Glutamatergic neuron (in vitro differentiated cells): ENCODE results near the gene GRM1. TPM values are rescaled to one million over a fixed set of nuclear protein-coding genes. Genes with fewer than 3 reads are reported as not detected.

Source experiments
- DNase-seq: peaks from one replicate; pipeline ENCODE4 v3.0.0; 2022
- H3K27ac Mint-ChIP-seq: one replicate; pipeline ENCODE4 v1.8.0; 2020; ENCODE audit warnings: mild to moderate bottlenecking, mixed read lengths, inconsistent platforms; ENCODE audit not compliant: unreplicated experiment
- H3K27me3 Mint-ChIP-seq: one replicate; pipeline ENCODE4 v1.8.0; 2020; ENCODE audit warnings: mild to moderate bottlenecking, moderate library complexity, mixed read lengths, inconsistent platforms; ENCODE audit not compliant: unreplicated experiment
- H3K36me3 Mint-ChIP-seq: one replicate; pipeline ENCODE4 v1.8.0; 2020; ENCODE audit warnings: mild to moderate bottlenecking, mixed read lengths, inconsistent platforms; ENCODE audit not compliant: unreplicated experiment
- H3K4me1 Mint-ChIP-seq: one replicate; pipeline ENCODE4 v1.8.0; 2020; ENCODE audit warnings: mild to moderate bottlenecking, low read depth, mixed read lengths, inconsistent platforms; ENCODE audit not compliant: unreplicated experiment
- H3K4me3 Mint-ChIP-seq: one replicate; pipeline ENCODE4 v1.8.0; 2020; ENCODE audit warnings: mild to moderate bottlenecking, mixed read lengths, inconsistent platforms; ENCODE audit not compliant: unreplicated experiment
- H3K9me3 Mint-ChIP-seq: one replicate; pipeline ENCODE4 v1.8.0; 2020; ENCODE audit warnings: mild to moderate bottlenecking, moderate library complexity, mixed read lengths, inconsistent platforms; ENCODE audit not compliant: unreplicated experiment
- total RNA-seq: library from RNA; stranded (reverse); fragmentation: NEBNext Ultra II Directional; extraction: Animal tissue kit (Norgen Biotek cat#: 25700); gene quantifications from one replicate; pipeline ENCODE4 v1.2.1, GENCODE V29; 2021; ENCODE audit not compliant: unreplicated experiment
- TF ChIP-seq, protein P1 (sequence below): fragments of 200-600 bp; sonication (generic); IDR thresholded peaks from one replicate; pipeline ENCODE4 v1.5.0; 2021; ENCODE audit not compliant: partially characterized antibody, unreplicated experiment

The GRM1 gene
- total RNA-seq, 1 donor from 2014 or later: 0.17 TPM

DNA sequence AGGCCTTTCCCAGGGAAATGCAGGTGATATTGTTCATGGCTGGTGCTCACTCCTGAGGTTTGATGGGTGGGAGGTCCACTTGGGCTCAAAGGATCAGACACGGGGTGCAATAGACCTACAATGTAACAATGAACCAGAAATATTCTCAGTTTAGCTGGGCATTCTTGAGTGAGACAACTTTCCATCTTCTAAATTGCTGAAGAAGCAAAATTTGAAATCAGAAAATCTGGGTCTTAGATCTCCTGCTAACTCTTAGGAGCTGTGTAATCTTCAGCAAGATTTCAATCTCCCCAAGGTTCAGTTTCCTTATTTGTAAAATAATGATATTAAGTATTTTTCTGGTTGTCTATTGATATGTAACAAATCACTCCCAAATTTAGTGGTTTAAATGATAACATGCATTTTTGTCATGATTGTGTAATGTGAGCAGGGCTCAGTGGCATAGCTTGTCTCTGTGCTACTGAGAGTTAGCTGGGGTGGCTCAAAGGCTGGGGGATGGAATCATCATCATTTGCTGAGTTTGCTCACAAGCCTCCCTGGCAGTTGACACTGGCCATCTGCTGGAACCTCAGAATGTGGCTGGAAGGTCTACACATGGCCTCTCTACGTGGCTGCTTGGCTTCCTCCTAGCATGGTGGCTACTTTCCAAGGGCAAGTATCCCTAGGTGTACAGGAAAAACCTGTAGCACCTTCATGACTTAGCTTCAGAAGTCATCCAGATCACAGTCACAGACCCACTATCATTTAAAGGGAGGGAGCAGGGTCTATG lies 98.8 kb downstream of the GRM1 start:
- peaks cover 3% of the 10 kb centered on the region for H3K4me1 Mint-ChIP-seq
- TF ChIP-seq, protein P1, sequence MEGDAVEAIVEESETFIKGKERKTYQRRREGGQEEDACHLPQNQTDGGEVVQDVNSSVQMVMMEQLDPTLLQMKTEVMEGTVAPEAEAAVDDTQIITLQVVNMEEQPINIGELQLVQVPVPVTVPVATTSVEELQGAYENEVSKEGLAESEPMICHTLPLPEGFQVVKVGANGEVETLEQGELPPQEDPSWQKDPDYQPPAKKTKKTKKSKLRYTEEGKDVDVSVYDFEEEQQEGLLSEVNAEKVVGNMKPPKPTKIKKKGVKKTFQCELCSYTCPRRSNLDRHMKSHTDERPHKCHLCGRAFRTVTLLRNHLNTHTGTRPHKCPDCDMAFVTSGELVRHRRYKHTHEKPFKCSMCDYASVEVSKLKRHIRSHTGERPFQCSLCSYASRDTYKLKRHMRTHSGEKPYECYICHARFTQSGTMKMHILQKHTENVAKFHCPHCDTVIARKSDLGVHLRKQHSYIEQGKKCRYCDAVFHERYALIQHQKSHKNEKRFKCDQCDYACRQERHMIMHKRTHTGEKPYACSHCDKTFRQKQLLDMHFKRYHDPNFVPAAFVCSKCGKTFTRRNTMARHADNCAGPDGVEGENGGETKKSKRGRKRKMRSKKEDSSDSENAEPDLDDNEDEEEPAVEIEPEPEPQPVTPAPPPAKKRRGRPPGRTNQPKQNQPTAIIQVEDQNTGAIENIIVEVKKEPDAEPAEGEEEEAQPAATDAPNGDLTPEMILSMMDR: no peak

DNA sequence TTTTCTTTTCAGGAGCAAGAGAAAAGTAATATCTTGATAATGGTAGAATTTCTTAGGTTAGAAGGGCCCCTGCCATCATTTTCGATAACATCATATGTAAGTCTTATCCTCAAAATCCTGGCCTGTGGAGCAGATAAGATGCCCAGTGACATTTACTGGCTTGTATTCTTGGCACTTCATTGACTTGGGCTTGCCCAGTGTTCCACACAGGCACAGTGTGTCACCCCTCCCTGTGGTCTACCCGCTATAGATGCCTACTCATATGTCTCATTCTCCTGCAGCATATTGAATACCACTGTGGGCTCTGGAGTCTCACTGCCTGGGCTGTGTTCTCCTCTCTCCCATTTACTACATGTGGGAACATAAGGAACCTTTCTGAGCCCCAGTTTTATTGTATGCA lies 105.0 kb downstream of the GRM1 start:
- no peaks in the 10 kb centered on the region for H3K36me3 Mint-ChIP-seq
- no peaks in the 10 kb centered on the region for H3K9me3 Mint-ChIP-seq
- no peak overlapping the region for H3K4me3 Mint-ChIP-seq
- TF ChIP-seq, protein P1: no peak
- no peak overlapping the region for H3K27ac Mint-ChIP-seq
- no peaks in the 10 kb centered on the region for H3K27me3 Mint-ChIP-seq
- H3K4me1 Mint-ChIP-seq: no peaks in the 10 kb centered on the region
- DNase-seq: no peak

More for the DNA sequence above, 98.8 kb downstream of the GRM1 start:
- no peak overlapping the region for H3K4me3 Mint-ChIP-seq
- no peaks in the 10 kb centered on the region for H3K9me3 Mint-ChIP-seq
- DNase-seq: no peak
- H3K27me3 Mint-ChIP-seq: no peaks in the 10 kb centered on the region
- H3K27ac Mint-ChIP-seq: no peak overlapping the region
- no peaks in the 10 kb centered on the region for H3K36me3 Mint-ChIP-seq

DNA sequence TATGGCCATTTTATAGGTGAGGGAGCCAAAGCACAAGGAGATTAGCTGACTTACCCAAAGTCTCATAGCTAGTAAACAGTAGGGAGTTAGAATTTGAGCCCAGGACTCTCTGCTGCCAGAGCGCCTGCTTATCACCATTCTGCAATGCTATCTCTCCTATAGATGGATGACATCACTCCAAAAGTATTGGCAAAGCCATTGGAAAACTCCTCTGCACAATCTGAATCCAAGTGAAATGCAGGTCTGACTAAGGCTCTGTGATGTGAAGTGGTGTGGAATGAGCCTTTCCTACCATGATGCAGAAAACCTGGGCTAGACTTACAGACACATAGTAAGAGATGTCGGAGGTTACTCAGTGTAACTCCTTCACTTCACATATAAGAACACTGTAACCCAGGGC lies 106.3 kb downstream of the GRM1 start:
- TF ChIP-seq, protein P1: no peak
- no peak for DNase-seq
- no peak overlapping the region for H3K4me3 Mint-ChIP-seq
- H3K27ac Mint-ChIP-seq: no peak overlapping the region
- no peaks in the 10 kb centered on the region for H3K4me1 Mint-ChIP-seq
- no peaks in the 10 kb centered on the region for H3K27me3 Mint-ChIP-seq
- no peaks in the 10 kb centered on the region for H3K9me3 Mint-ChIP-seq
- H3K36me3 Mint-ChIP-seq: no peaks in the 10 kb centered on the region

DNA sequence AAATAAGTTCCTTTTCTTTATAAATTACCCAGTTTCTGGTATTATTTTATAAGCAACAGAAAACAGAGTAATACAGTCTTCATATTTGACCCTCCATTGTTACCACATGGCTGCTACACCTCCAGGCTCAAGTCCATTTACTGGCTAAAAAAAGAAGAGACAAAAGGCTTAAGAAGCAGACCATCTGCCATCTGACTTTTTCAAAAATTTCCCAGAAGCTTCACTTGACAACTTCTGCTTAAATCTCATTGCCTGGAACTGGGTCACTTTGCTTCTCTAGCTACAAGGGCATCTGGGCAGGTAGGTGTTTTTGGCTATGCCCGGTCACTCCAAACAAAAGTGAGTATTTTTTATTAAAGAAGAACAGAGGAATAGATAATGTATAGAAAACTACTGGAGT lies 118.0 kb downstream of the GRM1 start:
- H3K4me3 Mint-ChIP-seq: no peak overlapping the region

DNA sequence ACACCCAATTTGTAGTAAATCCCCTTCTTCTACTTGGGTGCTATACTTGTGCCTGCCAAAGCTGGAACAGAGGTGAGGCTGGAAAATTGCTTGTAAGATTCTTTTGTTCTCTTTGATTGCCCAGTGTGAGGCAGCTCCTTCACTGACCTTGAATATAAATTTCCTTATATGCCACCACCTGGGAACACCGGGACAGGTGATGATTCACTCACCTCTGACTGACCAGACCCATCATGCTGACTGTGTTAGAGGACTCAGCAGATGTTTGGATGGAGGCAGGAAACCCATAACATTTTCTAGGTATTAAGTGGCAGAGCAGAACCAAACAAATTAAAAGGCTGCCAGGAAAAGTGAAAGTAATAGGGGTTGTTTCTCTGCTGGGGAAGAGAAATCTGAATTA lies 120.9 kb downstream of the GRM1 start:
- Mint-ChIP-seq H3K27me3 (no peaks in the 10 kb centered on the region), H3K36me3 (no peaks in the 10 kb centered on the region), H3K4me3 (no peak overlapping the region), H3K27ac (no peak overlapping the region), H3K4me1 (peaks cover 2% of the 10 kb centered on the region), H3K9me3 (no peaks in the 10 kb centered on the region)
- TF ChIP-seq, protein P1: no peak
- DNase-seq: no peak

More for the DNA sequence above, 118.0 kb downstream of the GRM1 start:
- Mint-ChIP-seq H3K9me3 (no peaks in the 10 kb centered on the region), H3K4me1 (peaks cover 2% of the 10 kb centered on the region), H3K36me3 (no peaks in the 10 kb centered on the region), H3K27me3 (no peaks in the 10 kb centered on the region), H3K27ac (no peak overlapping the region)
- TF ChIP-seq, protein P1: no peak
- no peak for DNase-seq
